Astrocyte (in vitro differentiated cells and primary cell): ENCODE data around the gene ALB.

Source experiments
- CTCF ChIP-seq: IDR thresholded peaks from 2 replicates; pipeline ENCODE4 v1.5.1; 2011; ENCODE audit warnings: low read depth, mild to moderate bottlenecking, inconsistent platforms, low read length, moderate library complexity; ENCODE audit not compliant: insufficient read depth
- EZH2 ChIP-seq: IDR thresholded peaks from 2 replicates; pipeline ENCODE4 v1.6.1; 2012; ENCODE audit warnings: mild to moderate bottlenecking, low read length, inconsistent platforms; ENCODE audit not compliant: insufficient read depth

DNA sequence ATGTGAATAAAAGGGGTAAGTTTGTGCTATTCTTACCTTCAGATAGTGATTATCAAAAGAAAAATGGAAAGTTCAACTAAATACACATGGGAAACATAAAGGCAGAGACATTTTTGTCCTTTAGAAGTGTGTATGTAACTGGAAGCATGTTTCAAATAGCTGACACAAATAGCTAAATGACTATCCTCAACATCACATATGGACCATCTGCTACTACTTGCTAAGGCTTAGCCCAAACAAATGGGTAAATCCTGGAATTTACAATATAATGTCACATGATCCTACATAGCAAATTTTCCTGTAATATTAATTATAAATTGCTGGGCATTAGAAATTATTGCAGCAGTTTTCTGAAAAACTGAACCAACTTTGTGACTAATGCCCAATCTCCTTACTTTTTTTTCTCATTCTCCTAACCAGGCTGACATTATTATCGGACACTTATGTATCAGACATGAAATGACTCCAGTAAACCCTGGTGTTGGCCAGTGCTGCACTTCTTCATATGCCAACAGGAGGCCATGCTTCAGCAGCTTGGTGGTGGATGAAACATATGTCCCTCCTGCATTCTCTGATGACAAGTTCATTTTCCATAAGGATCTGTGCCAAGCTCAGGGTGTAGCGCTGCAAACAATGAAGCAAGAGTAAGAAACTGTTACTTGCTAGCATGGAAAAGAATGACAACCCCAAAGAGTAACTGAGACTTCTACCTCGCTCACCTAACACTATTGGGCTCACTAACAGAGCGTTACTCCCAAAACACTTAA, 48.1 kb downstream of the ALB start:
- no peak for TF ChIP-seq CTCF
- TF ChIP-seq EZH2 = no peak
